Skeletal muscle tissue (tissue), 4 donors: Measurements from ENCODE around the gene CRYBG2. TPM values are rescaled to one million over a fixed set of nuclear protein-coding genes. Genes with fewer than 3 reads are reported as not detected.

ENCODE experiments used
- H3K27ac ChIP-seq: one replicate; pipeline ENCODE4 v1.7.0; 2013; ENCODE audit warnings: mild to moderate bottlenecking, low read depth, low read length, inconsistent platforms
- H3K27me3 ChIP-seq, 3 donors: one replicate each; pipeline ENCODE4 v1.7.0; 2013; ENCODE audit warnings: low read length in 3 of 3; ENCODE audit not compliant: control insufficient read depth in 3 of 3, insufficient read depth in 3 of 3
- H3K36me3 ChIP-seq, 3 donors: one replicate each; pipeline ENCODE4 v1.7.0; 2013; ENCODE audit warnings: low read length in 3 of 3; ENCODE audit not compliant: control insufficient read depth in 3 of 3, insufficient read depth in 3 of 3
- H3K4me1 ChIP-seq, 3 donors: one replicate each; pipeline ENCODE4 v1.7.0; 2013; ENCODE audit warnings: low read length in 3 of 3, mild to moderate bottlenecking in 3 of 3; ENCODE audit not compliant: control insufficient read depth in 3 of 3, insufficient read depth in 3 of 3
- H3K4me3 ChIP-seq, 3 donors: one replicate each; pipeline ENCODE4 v1.7.0; 2013; ENCODE audit warnings: low read length in 3 of 3
- H3K9ac ChIP-seq, 3 donors: one replicate each; pipeline ENCODE4 v1.7.0; 2013; ENCODE audit warnings: low read length in 3 of 3, mild to moderate bottlenecking in 3 of 3, moderate library complexity in 2 of 3, low read depth in 1 of 3
- H3K9me3 ChIP-seq, 3 donors: one replicate each; pipeline ENCODE4 v1.7.0; 2013; ENCODE audit warnings: low read length in 3 of 3; ENCODE audit not compliant: control insufficient read depth in 3 of 3
- total RNA-seq: library from RNA; depleted of rRNA; stranded (reverse); fragments of >200 nt; gene quantifications from one replicate; pipeline ENCODE4 v1.2.3, GENCODE V29; 2014
- donor health status: Osteomylitis.

The CRYBG2 gene
- total RNA-seq, 1 donor from 2014 or later = not detected

GRCh38 chr1:26351590-26352337 is 2.2 kb downstream of the CRYBG2 start:
- Histone ChIP-seq H3K9ac (no peak overlapping the region), H3K36me3 (no peaks in the 10 kb centered on the region), H3K27ac (no peak overlapping the region)

GRCh38 chr1:26350701-26351589 is 3.0 kb downstream of the CRYBG2 start:
- Histone ChIP-seq H3K36me3 (no peaks in the 10 kb centered on the region), H3K9ac (no peak overlapping the region), H3K27me3 (peaks cover 4 to 20% (median 5%) of the 10 kb centered on the region in 3 donors), H3K9me3 (no peaks in the 10 kb centered on the region), H3K27ac (no peak overlapping the region), H3K4me1 (no peaks in the 10 kb centered on the region), H3K4me3 (no peak overlapping the region)

More at GRCh38 chr1:26351590-26352337, 2.2 kb downstream of the CRYBG2 start:
- H3K9me3 ChIP-seq = no peaks in the 10 kb centered on the region
- no peak overlapping the region for H3K4me3 ChIP-seq
- H3K4me1 ChIP-seq = no peaks in the 10 kb centered on the region
- H3K27me3 ChIP-seq = peaks cover 12 to 27% (median 13%) of the 10 kb centered on the region in 3 donors

GRCh38 chr1:26350343-26350700 is 3.6 kb downstream of the CRYBG2 start:
- Histone ChIP-seq H3K9ac (no peak overlapping the region), H3K36me3 (no peaks in the 10 kb centered on the region), H3K9me3 (no peaks in the 10 kb centered on the region), H3K4me1 (no peaks in the 10 kb centered on the region), H3K27me3 (peaks cover 0 to 14% (median 0%) of the 10 kb centered on the region in 3 donors), H3K4me3 (no peak overlapping the region), H3K27ac (no peak overlapping the region)

GRCh38 chr1:26349877-26350244 is 4.1 kb downstream of the CRYBG2 start:
- Histone ChIP-seq H3K4me1 (no peaks in the 10 kb centered on the region), H3K27me3 (peaks cover 0 to 9% (median 0%) of the 10 kb centered on the region in 3 donors), H3K27ac (no peak overlapping the region), H3K9me3 (no peaks in the 10 kb centered on the region), H3K4me3 (no peak overlapping the region), H3K9ac (no peak overlapping the region), H3K36me3 (no peaks in the 10 kb centered on the region)

- H3K4me1 ChIP-seq = no peaks in the 10 kb centered on the region
- H3K36me3 ChIP-seq = no peaks in the 10 kb centered on the region
- H3K27me3 ChIP-seq = peaks cover 0 to 4% (median 0%) of the 10 kb centered on the region in 3 donors
- no peak overlapping the region for H3K27ac ChIP-seq
- H3K4me3 ChIP-seq = no peak overlapping the region
- no peak overlapping the region for H3K9ac ChIP-seq
- H3K9me3 ChIP-seq = no peaks in the 10 kb centered on the region
Observed at GRCh38 chr1:26349188-26349876, 4.6 kb downstream of the CRYBG2 start.

- Histone ChIP-seq H3K27me3 (peaks cover 0 to 4% (median 3%) of the 10 kb centered on the region in 3 donors), H3K27ac (no peak overlapping the region), H3K9me3 (no peaks in the 10 kb centered on the region), H3K4me1 (no peaks in the 10 kb centered on the region), H3K4me3 (no peak overlapping the region), H3K9ac (no peak overlapping the region), H3K36me3 (no peaks in the 10 kb centered on the region)
Observed at GRCh38 chr1:26346274-26347033, 7.5 kb downstream of the CRYBG2 start.

GRCh38 chr1:26345718-26346117 is 8.2 kb downstream of the CRYBG2 start:
- Histone ChIP-seq H3K4me1 (no peaks in the 10 kb centered on the region), H3K27me3 (peaks cover 0 to 4% (median 3%) of the 10 kb centered on the region in 3 donors), H3K9me3 (no peaks in the 10 kb centered on the region), H3K27ac (no peak overlapping the region), H3K36me3 (no peaks in the 10 kb centered on the region), H3K4me3 (no peak overlapping the region), H3K9ac (no peak overlapping the region)

- H3K9ac ChIP-seq = no peak overlapping the region
- peaks cover 0 to 4% (median 3%) of the 10 kb centered on the region in 3 donors for H3K27me3 ChIP-seq
Observed at GRCh38 chr1:26344147-26344920, 9.6 kb downstream of the CRYBG2 start.

GRCh38 chr1:26340047-26340481 is 13.9 kb downstream of the CRYBG2 start:
- Histone ChIP-seq H3K27me3 (peaks cover 3 to 17% (median 16%) of the 10 kb centered on the region in 3 donors), H3K9me3 (no peaks in the 10 kb centered on the region), H3K9ac (no peak overlapping the region), H3K4me3 (no peak overlapping the region), H3K36me3 (no peaks in the 10 kb centered on the region), H3K4me1 (peaks cover 3 to 11% (median 10%) of the 10 kb centered on the region in 3 donors), H3K27ac (no peak overlapping the region)

More at GRCh38 chr1:26344147-26344920, 9.6 kb downstream of the CRYBG2 start:
- H3K9me3 ChIP-seq = no peaks in the 10 kb centered on the region
- no peak overlapping the region for H3K4me3 ChIP-seq
- no peak overlapping the region for H3K27ac ChIP-seq
- H3K4me1 ChIP-seq = no peaks in the 10 kb centered on the region
- no peaks in the 10 kb centered on the region for H3K36me3 ChIP-seq
